Measurements from ENCODE around the gene ZNF619. TPM values are rescaled to one million over a fixed set of nuclear protein-coding genes. Genes with fewer than 3 reads are reported as not detected.

Gene ZNF619
- total and polyA plus RNA-seq, 4 donors: 1.3 to 5.9 (median 3.3) TPM

DNA sequence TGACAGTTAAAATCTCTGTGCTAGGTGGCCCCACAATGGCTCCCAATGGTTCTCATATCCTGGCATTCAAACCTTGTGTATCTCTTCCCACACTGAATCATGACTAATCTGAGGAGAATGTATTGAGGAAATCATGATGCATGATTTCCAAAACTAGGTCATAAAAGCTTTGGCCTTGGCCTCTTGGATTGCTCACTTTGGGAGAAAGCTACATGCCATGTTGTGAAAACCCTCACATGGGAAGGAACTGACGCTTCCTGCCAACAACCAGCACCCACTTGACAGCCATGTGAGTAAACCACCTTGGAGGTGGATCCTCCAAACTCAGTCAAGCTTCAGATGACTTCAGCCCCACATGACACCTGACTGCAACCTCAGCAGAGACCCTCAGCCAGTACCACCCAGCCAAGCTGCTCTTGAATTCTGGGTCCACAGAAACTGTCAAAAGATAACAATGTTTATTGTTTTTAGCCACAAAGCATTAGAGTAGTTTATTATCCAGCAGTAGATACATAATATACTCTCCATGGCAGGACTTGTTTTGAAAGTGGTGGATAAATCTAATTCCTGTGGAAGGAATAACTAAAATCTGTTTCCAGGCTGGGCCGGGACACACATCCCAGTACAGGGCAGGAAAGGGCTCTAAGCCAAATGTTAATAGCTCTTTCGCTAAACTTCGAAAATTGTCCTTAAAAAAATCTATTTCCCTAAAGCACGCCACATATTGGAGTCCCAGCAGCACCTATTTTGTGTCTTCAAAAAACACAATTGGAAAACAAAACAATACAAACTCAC is 27.9 kb downstream of the ZNF619 start:
- peaks cover 0 to 8% (median 4%) of the 10 kb centered on the region in 4 donors for H3K4me1 ChIP-seq (ENCODE audit: control insufficient read depth in 4 of 4, insufficient read depth in 4 of 4, low read length in 3 of 4)
- WGBS: 80% methylated on average over 5 of the region's 5 CpGs
- H3K9ac ChIP-seq (ENCODE audit: low read depth in 1 of 2, low read length in 2 of 2): peak overlapping the region in 1 of 2 donors; percentile 90
- no peaks in the 10 kb centered on the region for H3K9me3 ChIP-seq (ENCODE audit: control insufficient read depth in 4 of 4, low read length in 3 of 4)
- no peaks in the 10 kb centered on the region for H3K27me3 ChIP-seq (ENCODE audit: control insufficient read depth in 4 of 4, insufficient read depth in 4 of 4, low read length in 3 of 4)
- H3K4me3 ChIP-seq (ENCODE audit: low read depth in 1 of 3, low read length in 3 of 3): peak overlapping the region in 1 of 3 donors; percentile 67
- no peak for DNase-seq (ENCODE audit: low spot score)
- TF ChIP-seq HNF4A (conservative IDR thresholded peaks at IDR 0.05) (peak in 1 of 2 donors; percentile 9), EGR1 (IDR thresholded peaks at IDR 0.05; ENCODE audit: low read depth in 2 of 2) (no peak), JUND (IDR thresholded peaks at IDR 0.05) (peak in 1 of 2 donors; percentile 64)
- H3K36me3 ChIP-seq (ENCODE audit: control insufficient read depth in 4 of 4, insufficient read depth in 3 of 4, low read depth in 1 of 4, low read length in 3 of 4): peaks cover 0 to 1% (median under 1%) of the 10 kb centered on the region in 4 donors
- H3K27ac ChIP-seq (ENCODE audit: low read depth in 1 of 2, low read length in 2 of 2): peak overlapping the region in 1 of 2 donors; percentile 78

DNA sequence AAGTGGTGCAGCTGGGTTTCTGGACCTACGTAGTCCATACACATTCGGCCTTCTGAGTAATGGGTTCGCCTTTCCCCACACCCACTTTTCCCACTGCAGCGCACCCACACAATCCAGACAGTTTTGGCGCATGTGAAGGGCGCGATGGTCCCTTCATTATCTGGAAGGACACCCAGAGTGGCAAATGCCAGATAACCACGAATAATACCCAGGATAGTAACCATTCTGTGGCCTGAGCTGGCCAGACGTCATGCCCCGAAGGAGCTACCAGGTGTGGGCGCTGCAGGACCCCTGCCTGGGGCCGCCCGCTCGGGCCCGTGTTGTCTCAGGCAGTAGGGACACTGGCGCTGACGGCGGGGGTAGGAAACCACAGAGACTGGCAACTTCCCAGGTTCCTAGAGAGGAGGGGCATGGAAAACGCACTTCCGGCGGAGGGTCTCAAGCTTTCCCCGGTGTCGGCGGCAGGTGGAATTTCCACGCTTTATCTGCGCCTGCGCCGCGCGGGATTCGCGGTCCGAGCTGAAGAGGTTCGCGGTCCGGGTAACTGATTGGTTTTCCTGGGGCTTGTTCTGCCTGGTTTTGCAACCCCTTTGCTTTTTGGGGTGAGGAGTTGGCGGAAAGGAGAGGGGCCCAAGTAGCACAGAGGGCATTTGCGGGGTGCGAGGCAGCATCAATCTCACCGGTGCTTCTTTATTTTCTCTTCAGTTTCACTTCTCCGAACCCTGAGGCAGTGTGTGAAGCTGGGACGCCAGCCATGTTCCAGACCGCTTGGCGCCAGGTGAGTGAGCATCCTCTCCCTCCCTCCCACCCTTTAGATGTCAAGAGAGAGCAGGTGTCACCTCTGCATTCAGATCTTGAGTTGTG is 28.9 kb downstream of the ZNF619 start, which contains the start of gene ZNF620:
Gene ZNF620 (plus strand): TSS at position 441 of the 864 bp plus-strand sequence. CDS start 314 bp downstream, at position 755.
- Histone ChIP-seq H3K9me3 (ENCODE audit: control insufficient read depth in 4 of 4, low read length in 3 of 4) (no peaks in the 10 kb centered on the region), H3K36me3 (ENCODE audit: control insufficient read depth in 4 of 4, insufficient read depth in 3 of 4, low read depth in 1 of 4, low read length in 3 of 4) (peaks cover 0 to 2% (median under 1%) of the 10 kb centered on the region in 4 donors), H3K27ac (ENCODE audit: low read depth in 1 of 2, low read length in 2 of 2) (peak within 1 kb of the TSS; percentile 78 to 86), H3K4me3 (ENCODE audit: low read depth in 1 of 3, low read length in 3 of 3) (peak within 1 kb of the TSS; percentile 67 to 94 (median 88)), H3K9ac (ENCODE audit: low read depth in 1 of 2, low read length in 2 of 2) (peak within 1 kb of the TSS; percentile 47 to 92), H3K4me1 (ENCODE audit: control insufficient read depth in 4 of 4, insufficient read depth in 4 of 4, low read length in 3 of 4) (peaks cover 0 to 8% (median 4%) of the 10 kb centered on the region in 4 donors), H3K27me3 (ENCODE audit: control insufficient read depth in 4 of 4, insufficient read depth in 4 of 4, low read length in 3 of 4) (no peaks in the 10 kb centered on the region)
- 6% methylated on average over 44 of the region's 44 CpGs for WGBS
- DNase-seq (ENCODE audit: low spot score): peak; percentile 85
- TF ChIP-seq RXRA (IDR thresholded peaks at IDR 0.05) (peak; percentile 26 to 39), EGR1 (IDR thresholded peaks at IDR 0.05; ENCODE audit: low read depth in 2 of 2) (no peak), REST (IDR thresholded peaks at IDR 0.05) (peak; percentile 63), FOXA2 (IDR thresholded peaks at IDR 0.05) (no peak), RAD21 (IDR thresholded peaks at IDR 0.05) (peak in 1 of 2 donors; percentile 48), SP1 (IDR thresholded peaks at IDR 0.05) (peak; percentile 25), FOXA1 (IDR thresholded peaks at IDR 0.05) (no peak), CTCF (IDR thresholded peaks at IDR 0.05; ENCODE audit: low read depth, low read length, missing input control) (no peak), NR2F2 (IDR thresholded peaks at IDR 0.05) (no peak), ATF3 (IDR thresholded peaks at IDR 0.05) (no peak), HNF4G (IDR thresholded peaks at IDR 0.05) (no peak), JUND (IDR thresholded peaks at IDR 0.05) (no peak), YY1 (IDR thresholded peaks at IDR 0.05) (peak; percentile 66), TAF1 (conservative IDR thresholded peaks at IDR 0.05) (peak; percentile 84), HNF4A (conservative IDR thresholded peaks at IDR 0.05) (peak in 1 of 2 donors; percentile 6), GABPA (IDR thresholded peaks at IDR 0.05 in 1 of 2, conservative IDR thresholded peaks at IDR 0.05 in 1 of 2) (peak; percentile 70 to 89)
- TF ChIP-seq, protein P1, sequence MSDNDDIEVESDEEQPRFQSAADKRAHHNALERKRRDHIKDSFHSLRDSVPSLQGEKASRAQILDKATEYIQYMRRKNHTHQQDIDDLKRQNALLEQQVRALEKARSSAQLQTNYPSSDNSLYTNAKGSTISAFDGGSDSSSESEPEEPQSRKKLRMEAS (IDR thresholded peaks at IDR 0.05): peak; percentile 63
- TF ChIP-seq, protein P2, sequence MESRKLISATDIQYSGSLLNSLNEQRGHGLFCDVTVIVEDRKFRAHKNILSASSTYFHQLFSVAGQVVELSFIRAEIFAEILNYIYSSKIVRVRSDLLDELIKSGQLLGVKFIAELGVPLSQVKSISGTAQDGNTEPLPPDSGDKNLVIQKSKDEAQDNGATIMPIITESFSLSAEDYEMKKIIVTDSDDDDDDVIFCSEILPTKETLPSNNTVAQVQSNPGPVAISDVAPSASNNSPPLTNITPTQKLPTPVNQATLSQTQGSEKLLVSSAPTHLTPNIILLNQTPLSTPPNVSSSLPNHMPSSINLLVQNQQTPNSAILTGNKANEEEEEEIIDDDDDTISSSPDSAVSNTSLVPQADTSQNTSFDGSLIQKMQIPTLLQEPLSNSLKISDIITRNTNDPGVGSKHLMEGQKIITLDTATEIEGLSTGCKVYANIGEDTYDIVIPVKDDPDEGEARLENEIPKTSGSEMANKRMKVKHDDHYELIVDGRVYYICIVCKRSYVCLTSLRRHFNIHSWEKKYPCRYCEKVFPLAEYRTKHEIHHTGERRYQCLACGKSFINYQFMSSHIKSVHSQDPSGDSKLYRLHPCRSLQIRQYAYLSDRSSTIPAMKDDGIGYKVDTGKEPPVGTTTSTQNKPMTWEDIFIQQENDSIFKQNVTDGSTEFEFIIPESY (IDR thresholded peaks at IDR 0.05): peak; percentile 20
